ENCODE measurements around the gene FAM89B. TPM values are rescaled to one million over a fixed set of nuclear protein-coding genes. Genes with fewer than 3 reads are reported as not detected.
A peak's percentile ranks its signal among the peaks of the same experiment; 100 is the strongest.

Gene FAM89B
- polyA plus RNA-seq, 1 donor from 2014 or later, result 75.1 TPM

GRCh38 chr11:65586676-65587075 is 14.3 kb downstream of the FAM89B start:
- no peaks in the 10 kb centered on the region for H3F3A ChIP-seq (ENCODE audit: insufficient read depth, low read length, poor library complexity, severe bottlenecking)
- H3K9ac ChIP-seq (ENCODE audit: low read length), result no peak overlapping the region
- no peaks in the 10 kb centered on the region for H3K9me3 ChIP-seq (ENCODE audit: low read length)
- H3K27me3 ChIP-seq (ENCODE audit: insufficient read depth, low read depth, low read length), result peaks cover 26% of the 10 kb centered on the region
- no peaks in the 10 kb centered on the region for H3K9me2 ChIP-seq (ENCODE audit: insufficient read depth, low read length)
- H4K20me1 ChIP-seq (ENCODE audit: insufficient read depth), result no peaks in the 10 kb centered on the region
- no peak overlapping the region for H3K4me2 ChIP-seq (ENCODE audit: low read length)
- H2AFZ ChIP-seq (ENCODE audit: low read depth, low read length), result no peak overlapping the region
- TF ChIP-seq SMC3 (conservative IDR thresholded peaks at IDR 0.05; ENCODE audit: poor library complexity) (no peak), MXI1 (conservative IDR thresholded peaks at IDR 0.05; ENCODE audit: poor library complexity, severe bottlenecking) (no peak), RAD21 (conservative IDR thresholded peaks at IDR 0.05) (no peak), POLR2AphosphoS5 (IDR thresholded peaks at IDR 0.05) (no peak), EP300 (conservative IDR thresholded peaks at IDR 0.05; ENCODE audit: poor library complexity, severe bottlenecking) (no peak), EZH2 (IDR thresholded peaks at IDR 0.05; ENCODE audit: borderline replicate concordance, insufficient read depth, low read length, poor library complexity, severe bottlenecking) (no peak), TAF1 (IDR thresholded peaks at IDR 0.05; ENCODE audit: low read depth) (no peak)
- TF ChIP-seq, protein P1, sequence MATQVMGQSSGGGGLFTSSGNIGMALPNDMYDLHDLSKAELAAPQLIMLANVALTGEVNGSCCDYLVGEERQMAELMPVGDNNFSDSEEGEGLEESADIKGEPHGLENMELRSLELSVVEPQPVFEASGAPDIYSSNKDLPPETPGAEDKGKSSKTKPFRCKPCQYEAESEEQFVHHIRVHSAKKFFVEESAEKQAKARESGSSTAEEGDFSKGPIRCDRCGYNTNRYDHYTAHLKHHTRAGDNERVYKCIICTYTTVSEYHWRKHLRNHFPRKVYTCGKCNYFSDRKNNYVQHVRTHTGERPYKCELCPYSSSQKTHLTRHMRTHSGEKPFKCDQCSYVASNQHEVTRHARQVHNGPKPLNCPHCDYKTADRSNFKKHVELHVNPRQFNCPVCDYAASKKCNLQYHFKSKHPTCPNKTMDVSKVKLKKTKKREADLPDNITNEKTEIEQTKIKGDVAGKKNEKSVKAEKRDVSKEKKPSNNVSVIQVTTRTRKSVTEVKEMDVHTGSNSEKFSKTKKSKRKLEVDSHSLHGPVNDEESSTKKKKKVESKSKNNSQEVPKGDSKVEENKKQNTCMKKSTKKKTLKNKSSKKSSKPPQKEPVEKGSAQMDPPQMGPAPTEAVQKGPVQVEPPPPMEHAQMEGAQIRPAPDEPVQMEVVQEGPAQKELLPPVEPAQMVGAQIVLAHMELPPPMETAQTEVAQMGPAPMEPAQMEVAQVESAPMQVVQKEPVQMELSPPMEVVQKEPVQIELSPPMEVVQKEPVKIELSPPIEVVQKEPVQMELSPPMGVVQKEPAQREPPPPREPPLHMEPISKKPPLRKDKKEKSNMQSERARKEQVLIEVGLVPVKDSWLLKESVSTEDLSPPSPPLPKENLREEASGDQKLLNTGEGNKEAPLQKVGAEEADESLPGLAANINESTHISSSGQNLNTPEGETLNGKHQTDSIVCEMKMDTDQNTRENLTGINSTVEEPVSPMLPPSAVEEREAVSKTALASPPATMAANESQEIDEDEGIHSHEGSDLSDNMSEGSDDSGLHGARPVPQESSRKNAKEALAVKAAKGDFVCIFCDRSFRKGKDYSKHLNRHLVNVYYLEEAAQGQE (IDR thresholded peaks at IDR 0.05; ENCODE audit: borderline replicate concordance), result no peak
- TF ChIP-seq, protein P2, sequence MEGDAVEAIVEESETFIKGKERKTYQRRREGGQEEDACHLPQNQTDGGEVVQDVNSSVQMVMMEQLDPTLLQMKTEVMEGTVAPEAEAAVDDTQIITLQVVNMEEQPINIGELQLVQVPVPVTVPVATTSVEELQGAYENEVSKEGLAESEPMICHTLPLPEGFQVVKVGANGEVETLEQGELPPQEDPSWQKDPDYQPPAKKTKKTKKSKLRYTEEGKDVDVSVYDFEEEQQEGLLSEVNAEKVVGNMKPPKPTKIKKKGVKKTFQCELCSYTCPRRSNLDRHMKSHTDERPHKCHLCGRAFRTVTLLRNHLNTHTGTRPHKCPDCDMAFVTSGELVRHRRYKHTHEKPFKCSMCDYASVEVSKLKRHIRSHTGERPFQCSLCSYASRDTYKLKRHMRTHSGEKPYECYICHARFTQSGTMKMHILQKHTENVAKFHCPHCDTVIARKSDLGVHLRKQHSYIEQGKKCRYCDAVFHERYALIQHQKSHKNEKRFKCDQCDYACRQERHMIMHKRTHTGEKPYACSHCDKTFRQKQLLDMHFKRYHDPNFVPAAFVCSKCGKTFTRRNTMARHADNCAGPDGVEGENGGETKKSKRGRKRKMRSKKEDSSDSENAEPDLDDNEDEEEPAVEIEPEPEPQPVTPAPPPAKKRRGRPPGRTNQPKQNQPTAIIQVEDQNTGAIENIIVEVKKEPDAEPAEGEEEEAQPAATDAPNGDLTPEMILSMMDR (IDR thresholded peaks at IDR 0.05; ENCODE audit: poor library complexity, severe bottlenecking), result no peak
- no peaks in the 10 kb centered on the region for H3K36me3 ChIP-seq (ENCODE audit: insufficient read depth, low read length)
- no peaks in the 10 kb centered on the region for H3K79me2 ChIP-seq (replicated peaks; ENCODE audit: insufficient read depth, low read length)
- no peak overlapping the region for H3K27ac ChIP-seq (ENCODE audit: low read length)
- no peak overlapping the region for H3K4me3 ChIP-seq (ENCODE audit: low read length)

DNA sequence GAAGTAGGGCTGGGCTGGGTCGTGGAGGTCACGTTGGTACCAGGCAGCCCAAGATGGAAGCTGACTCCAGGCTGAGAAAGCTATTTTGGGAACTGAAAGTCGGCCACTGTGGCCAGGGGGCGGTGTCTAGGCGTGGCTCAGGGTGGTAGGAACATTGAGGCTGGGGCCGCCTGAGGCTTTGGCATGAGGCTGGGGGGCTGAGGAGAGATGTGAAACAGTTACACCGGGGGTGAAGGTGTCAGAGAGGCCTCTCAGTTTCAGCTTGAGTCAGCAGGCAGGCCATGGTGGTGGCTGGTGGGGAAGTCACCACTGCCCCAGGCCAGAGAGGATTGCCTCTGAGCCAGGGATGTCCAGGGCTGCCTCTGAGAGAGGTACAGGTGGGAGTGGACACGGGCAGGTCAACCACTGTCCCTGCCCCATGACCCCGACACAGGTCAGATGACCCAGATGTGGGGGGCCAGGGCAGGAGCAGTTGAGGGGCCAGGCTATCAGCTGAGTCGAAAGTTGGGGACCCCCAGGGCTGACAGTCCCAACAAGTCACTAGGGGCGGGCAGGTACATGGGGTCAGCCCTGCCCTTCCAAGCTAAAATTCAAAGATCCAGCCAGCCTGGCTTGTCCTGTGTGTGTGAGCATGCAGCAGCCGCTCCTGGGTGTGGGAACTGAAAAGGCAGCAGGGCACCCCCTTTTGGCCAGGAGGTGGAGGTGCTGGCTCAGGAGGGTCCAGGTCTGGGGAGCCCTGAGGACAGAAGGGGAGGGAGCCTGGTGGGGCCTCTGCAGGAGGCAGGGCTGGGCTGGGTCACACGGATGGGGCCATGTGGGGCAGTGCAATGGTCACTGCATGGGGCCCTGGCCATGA is 16.1 kb downstream of the FAM89B start:
- H3K9me2 ChIP-seq (ENCODE audit: insufficient read depth, low read length), result no peaks in the 10 kb centered on the region
- H3K9me3 ChIP-seq (ENCODE audit: low read length), result no peaks in the 10 kb centered on the region
- no peak overlapping the region for H3K4me3 ChIP-seq (ENCODE audit: low read length)
- no peak overlapping the region for H3K9ac ChIP-seq (ENCODE audit: low read length)
- TF ChIP-seq EZH2 (IDR thresholded peaks at IDR 0.05; ENCODE audit: borderline replicate concordance, insufficient read depth, low read length, poor library complexity, severe bottlenecking) (no peak), MXI1 (conservative IDR thresholded peaks at IDR 0.05; ENCODE audit: poor library complexity, severe bottlenecking) (no peak), RAD21 (conservative IDR thresholded peaks at IDR 0.05) (no peak), POLR2AphosphoS5 (IDR thresholded peaks at IDR 0.05) (no peak), TAF1 (IDR thresholded peaks at IDR 0.05; ENCODE audit: low read depth) (no peak), EP300 (conservative IDR thresholded peaks at IDR 0.05; ENCODE audit: poor library complexity, severe bottlenecking) (no peak), SMC3 (conservative IDR thresholded peaks at IDR 0.05; ENCODE audit: poor library complexity) (peak; percentile 23)
- TF ChIP-seq, protein P2 (IDR thresholded peaks at IDR 0.05; ENCODE audit: poor library complexity, severe bottlenecking), result peak; percentile 44
- TF ChIP-seq, protein P1 (IDR thresholded peaks at IDR 0.05; ENCODE audit: borderline replicate concordance), result no peak
- no peak overlapping the region for H3K27ac ChIP-seq (ENCODE audit: low read length)
- no peaks in the 10 kb centered on the region for H3F3A ChIP-seq (ENCODE audit: insufficient read depth, low read length, poor library complexity, severe bottlenecking)
- H3K27me3 ChIP-seq (ENCODE audit: insufficient read depth, low read depth, low read length), result peaks cover 43% of the 10 kb centered on the region
- no peaks in the 10 kb centered on the region for H3K79me2 ChIP-seq (replicated peaks; ENCODE audit: insufficient read depth, low read length)
- H4K20me1 ChIP-seq (ENCODE audit: insufficient read depth), result no peaks in the 10 kb centered on the region
- H2AFZ ChIP-seq (ENCODE audit: low read depth, low read length), result no peak overlapping the region
- no peaks in the 10 kb centered on the region for H3K36me3 ChIP-seq (ENCODE audit: insufficient read depth, low read length)
- H3K4me2 ChIP-seq (ENCODE audit: low read length), result no peak overlapping the region

Data from neural cell (in vitro differentiated cells).